ENCODE data around the gene DCDC1. TPM values are rescaled to one million over a fixed set of nuclear protein-coding genes. Genes with fewer than 3 reads are reported as not detected.

The DCDC1 gene
- total RNA-seq, 1 donor from 2014 or later = 0.21 TPM

DNA sequence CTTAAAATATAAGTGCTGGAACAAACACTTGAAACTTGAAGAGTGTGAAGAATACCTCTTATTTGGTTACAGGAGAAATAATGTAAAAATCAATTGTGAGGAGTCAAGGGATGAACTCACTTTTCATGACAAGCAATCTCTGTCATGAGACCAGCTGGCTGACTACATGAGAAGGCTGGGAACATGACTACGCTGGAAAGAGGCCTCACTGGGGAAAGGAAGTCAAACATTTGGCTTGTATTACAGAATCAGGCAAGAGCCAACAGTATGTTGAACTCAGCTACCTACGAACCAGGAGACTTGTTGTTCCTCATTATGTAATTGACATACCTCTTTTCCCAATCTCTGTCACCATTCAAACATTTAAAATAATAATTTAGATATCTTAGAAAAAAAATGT, 14.4 kb downstream of the DCDC1 start:
- DNase-seq (ENCODE audit: low read depth) = no peak
- Histone ChIP-seq H3K4me3 (ENCODE audit: low read depth, low read length) (no peak overlapping the region), H3K36me3 (ENCODE audit: control insufficient read depth, insufficient read depth, low read length) (no peaks in the 10 kb centered on the region), H3K27me3 (ENCODE audit: control insufficient read depth, insufficient read depth, low read length) (no peaks in the 10 kb centered on the region)
- TF ChIP-seq, protein P1, sequence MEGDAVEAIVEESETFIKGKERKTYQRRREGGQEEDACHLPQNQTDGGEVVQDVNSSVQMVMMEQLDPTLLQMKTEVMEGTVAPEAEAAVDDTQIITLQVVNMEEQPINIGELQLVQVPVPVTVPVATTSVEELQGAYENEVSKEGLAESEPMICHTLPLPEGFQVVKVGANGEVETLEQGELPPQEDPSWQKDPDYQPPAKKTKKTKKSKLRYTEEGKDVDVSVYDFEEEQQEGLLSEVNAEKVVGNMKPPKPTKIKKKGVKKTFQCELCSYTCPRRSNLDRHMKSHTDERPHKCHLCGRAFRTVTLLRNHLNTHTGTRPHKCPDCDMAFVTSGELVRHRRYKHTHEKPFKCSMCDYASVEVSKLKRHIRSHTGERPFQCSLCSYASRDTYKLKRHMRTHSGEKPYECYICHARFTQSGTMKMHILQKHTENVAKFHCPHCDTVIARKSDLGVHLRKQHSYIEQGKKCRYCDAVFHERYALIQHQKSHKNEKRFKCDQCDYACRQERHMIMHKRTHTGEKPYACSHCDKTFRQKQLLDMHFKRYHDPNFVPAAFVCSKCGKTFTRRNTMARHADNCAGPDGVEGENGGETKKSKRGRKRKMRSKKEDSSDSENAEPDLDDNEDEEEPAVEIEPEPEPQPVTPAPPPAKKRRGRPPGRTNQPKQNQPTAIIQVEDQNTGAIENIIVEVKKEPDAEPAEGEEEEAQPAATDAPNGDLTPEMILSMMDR (IDR thresholded peaks at IDR 0.05; ENCODE audit: insufficient read depth, low read length, poor library complexity, severe bottlenecking) = no peak

DNA sequence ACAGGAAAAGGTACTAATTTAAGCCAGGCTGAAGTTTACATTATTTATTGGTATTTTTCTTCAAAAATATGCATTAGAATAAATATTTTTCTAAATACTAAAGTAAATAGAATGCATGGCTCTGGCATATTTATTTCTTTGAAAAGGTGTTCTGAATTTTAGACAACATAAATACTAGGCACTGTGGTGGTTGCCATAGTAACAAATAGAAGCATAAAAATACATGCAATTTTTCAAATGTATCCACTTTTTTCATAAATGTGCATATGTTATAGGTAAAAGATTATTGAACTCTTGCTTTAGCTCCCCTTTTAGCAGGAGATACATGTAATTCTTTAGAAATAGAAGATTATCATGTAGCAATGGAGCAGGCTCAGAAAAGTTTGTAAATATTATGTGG, 18.4 kb downstream of the DCDC1 start:
- Histone ChIP-seq H3K27me3 (ENCODE audit: control insufficient read depth, insufficient read depth, low read length) (no peaks in the 10 kb centered on the region), H3K36me3 (ENCODE audit: control insufficient read depth, insufficient read depth, low read length) (no peaks in the 10 kb centered on the region), H3K4me3 (ENCODE audit: low read depth, low read length) (no peak overlapping the region)
- TF ChIP-seq, protein P1 (IDR thresholded peaks at IDR 0.05; ENCODE audit: insufficient read depth, low read length, poor library complexity, severe bottlenecking) = no peak
- DNase-seq (ENCODE audit: low read depth) = no peak

DNA sequence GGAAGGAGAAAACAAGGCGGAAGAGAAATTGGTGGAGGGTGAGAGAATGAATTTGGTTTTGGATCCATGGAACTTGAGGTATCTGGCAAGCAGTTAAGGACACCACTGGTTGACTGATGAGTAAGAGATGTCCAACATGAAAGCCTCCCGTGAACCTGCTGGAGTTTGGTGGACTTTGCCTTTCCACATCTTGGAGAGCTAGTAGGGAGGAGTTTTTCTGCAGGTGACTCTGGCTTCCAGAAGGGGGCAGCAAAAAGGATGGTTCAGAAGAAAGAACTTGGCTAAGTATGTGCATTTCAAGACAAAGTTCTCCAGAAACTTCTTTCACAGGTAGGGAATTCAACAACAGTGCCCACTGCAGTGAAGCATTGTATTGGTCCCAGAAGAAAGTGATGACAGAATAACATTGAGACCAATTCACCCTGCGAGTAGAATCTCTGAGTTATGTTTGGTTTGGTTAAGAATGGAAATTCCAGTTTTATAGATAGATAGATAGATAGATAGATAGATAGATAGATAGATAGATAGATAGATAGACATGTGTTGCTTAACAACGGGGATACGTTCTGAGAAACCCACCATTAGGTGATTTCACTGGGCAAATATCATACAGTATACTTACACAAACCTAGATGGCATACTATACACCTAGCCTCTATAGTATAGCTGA, 28.5 kb downstream of the DCDC1 start:
- H3K4me3 ChIP-seq (ENCODE audit: low read depth, low read length) = no peak overlapping the region
- no peak for DNase-seq (ENCODE audit: low read depth)
- no peaks in the 10 kb centered on the region for H3K27me3 ChIP-seq (ENCODE audit: control insufficient read depth, insufficient read depth, low read length)
- H3K36me3 ChIP-seq (ENCODE audit: control insufficient read depth, insufficient read depth, low read length) = no peaks in the 10 kb centered on the region
- TF ChIP-seq, protein P1 (IDR thresholded peaks at IDR 0.05; ENCODE audit: insufficient read depth, low read length, poor library complexity, severe bottlenecking) = peak; percentile 63

DNA sequence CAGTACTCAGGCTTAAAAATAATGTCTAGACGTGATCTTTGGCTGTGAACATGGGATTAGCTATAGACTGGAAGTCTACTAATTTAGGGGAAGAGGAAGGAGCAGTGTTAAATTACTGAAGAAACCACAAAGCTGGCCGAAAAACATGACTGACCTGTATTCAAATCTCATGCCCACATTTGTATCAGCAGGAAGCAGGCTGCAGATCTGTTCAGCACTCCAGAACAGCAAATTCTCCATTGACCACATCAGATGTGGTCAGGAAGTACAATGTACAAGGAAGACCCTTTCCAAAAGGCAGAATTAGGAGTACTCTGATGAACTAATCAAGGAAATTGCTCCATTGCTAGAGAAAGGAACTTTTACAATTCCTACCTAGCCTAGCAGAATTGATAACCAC, 31.7 kb downstream of the DCDC1 start:
- Histone ChIP-seq H3K4me3 (ENCODE audit: low read depth, low read length) (no peak overlapping the region), H3K27me3 (ENCODE audit: control insufficient read depth, insufficient read depth, low read length) (no peaks in the 10 kb centered on the region), H3K36me3 (ENCODE audit: control insufficient read depth, insufficient read depth, low read length) (no peaks in the 10 kb centered on the region)
- TF ChIP-seq, protein P1 (IDR thresholded peaks at IDR 0.05; ENCODE audit: insufficient read depth, low read length, poor library complexity, severe bottlenecking) = no peak
- DNase-seq (ENCODE audit: low read depth) = no peak

GRCh38 chr11:31328697-31329096, 40.8 kb downstream of the DCDC1 start:
- H3K36me3 ChIP-seq (ENCODE audit: control insufficient read depth, insufficient read depth, low read length) = no peaks in the 10 kb centered on the region
- no peaks in the 10 kb centered on the region for H3K27me3 ChIP-seq (ENCODE audit: control insufficient read depth, insufficient read depth, low read length)
- DNase-seq (ENCODE audit: low read depth) = no peak
- H3K4me3 ChIP-seq (ENCODE audit: low read depth, low read length) = no peak overlapping the region
- TF ChIP-seq, protein P1 (IDR thresholded peaks at IDR 0.05; ENCODE audit: insufficient read depth, low read length, poor library complexity, severe bottlenecking) = no peak

DNA sequence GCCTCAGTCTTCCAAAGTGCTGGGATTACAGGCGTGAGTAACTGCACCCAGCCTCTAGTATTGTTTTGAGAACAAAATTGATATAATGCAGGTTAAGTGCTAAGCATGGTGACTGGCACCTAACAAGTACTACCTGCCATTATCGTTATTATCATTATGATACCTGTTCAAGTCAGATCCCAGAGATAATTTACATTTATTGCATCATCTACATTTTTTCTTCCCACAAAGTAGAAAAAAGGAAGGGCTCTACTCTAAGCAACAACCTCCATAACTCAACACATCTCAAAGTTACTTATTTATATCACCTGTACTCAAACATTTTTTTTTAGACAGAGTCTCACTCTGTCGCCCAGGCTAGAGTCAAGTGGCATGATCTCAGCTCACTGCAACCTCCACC, 42.1 kb downstream of the DCDC1 start:
- Histone ChIP-seq H3K36me3 (ENCODE audit: control insufficient read depth, insufficient read depth, low read length) (no peaks in the 10 kb centered on the region), H3K27me3 (ENCODE audit: control insufficient read depth, insufficient read depth, low read length) (no peaks in the 10 kb centered on the region), H3K4me3 (ENCODE audit: low read depth, low read length) (no peak overlapping the region)
- no peak for DNase-seq (ENCODE audit: low read depth)
- TF ChIP-seq, protein P1 (IDR thresholded peaks at IDR 0.05; ENCODE audit: insufficient read depth, low read length, poor library complexity, severe bottlenecking) = no peak
